NCI-H345 treated with DMSO at 0.1 percent for 48 hours (cell line): Measurements from ENCODE around the gene ARRB2.
"Not testable (repeated sequence)": the region's sequence is repeated elsewhere in the genome, so short reads cannot be mapped to it uniquely, and the experiment has no call there.

Source experiments
- DNase-seq: peaks from one replicate; lab custom pipeline; 2025; ENCODE audit not compliant: unreplicated experiment; lab: John Stamatoyannopoulos, UW

ARRB2 gene

GRCh38 chr17:4709794-4710692 is at the start of gene ARRB2:
TSS of gene ARRB2 (plus strand) at chr17:4710632. CDS start at chr17:4710722, 90 bp downstream.
- DNase-seq, result peak; percentile 81

- no peak for DNase-seq
Measured at GRCh38 chr17:4663711-4664110, 46.7 kb upstream of the ARRB2 start.

- DNase-seq, result no peak
Measured at GRCh38 chr17:4664230-4664629, 46.2 kb upstream of the ARRB2 start.

- no peak for DNase-seq
Measured at GRCh38 chr17:4665027-4665426, 45.4 kb upstream of the ARRB2 start.

- DNase-seq, result no peak
Measured at GRCh38 chr17:4666296-4666695, 44.1 kb upstream of the ARRB2 start.

- no peak for DNase-seq
Measured at GRCh38 chr17:4667166-4667565, 43.3 kb upstream of the ARRB2 start.

- no peak for DNase-seq
Measured at GRCh38 chr17:4672055-4672630, 38.3 kb upstream of the ARRB2 start.

- DNase-seq, result no peak
Measured at GRCh38 chr17:4672751-4673150, 37.7 kb upstream of the ARRB2 start.

- no peak for DNase-seq
Measured at GRCh38 chr17:4673169-4673568, 37.3 kb upstream of the ARRB2 start.

- no peak for DNase-seq
Measured at GRCh38 chr17:4673986-4674684, 36.3 kb upstream of the ARRB2 start.

- no peak for DNase-seq
Measured at GRCh38 chr17:4674685-4674998, 35.8 kb upstream of the ARRB2 start.

GRCh38 chr17:4675791-4676190 is 34.6 kb upstream of the ARRB2 start:
- DNase-seq, result no peak

- no peak for DNase-seq
Measured at GRCh38 chr17:4676791-4677190, 33.6 kb upstream of the ARRB2 start.

- no peak for DNase-seq
Measured at GRCh38 chr17:4678448-4679026, 31.9 kb upstream of the ARRB2 start.

GRCh38 chr17:4679658-4680057 is 30.8 kb upstream of the ARRB2 start:
- no peak for DNase-seq

GRCh38 chr17:4683739-4684138 is 26.7 kb upstream of the ARRB2 start:
- not testable (repeated sequence) for DNase-seq

GRCh38 chr17:4689872-4690271 is 20.6 kb upstream of the ARRB2 start:
- DNase-seq, result not testable (repeated sequence)

GRCh38 chr17:4690745-4691144 is 19.7 kb upstream of the ARRB2 start:
- DNase-seq, result no peak

- DNase-seq, result no peak
Measured at GRCh38 chr17:4691686-4692085, 18.7 kb upstream of the ARRB2 start.

- no peak for DNase-seq
Measured at GRCh38 chr17:4693416-4693815, 17.0 kb upstream of the ARRB2 start.

- no peak for DNase-seq
Measured at GRCh38 chr17:4696437-4696805, 14.0 kb upstream of the ARRB2 start.
